Keratinocyte (primary cell): Measurements from ENCODE around the gene KDM8. TPM values are rescaled to one million over a fixed set of nuclear protein-coding genes. Genes with fewer than 3 reads are reported as not detected.

Source experiments
- DNase-seq: peaks from one replicate; pipeline ENCODE4 v3.0.0-alpha.2; 2011; ENCODE audit warnings: low read depth, missing footprints, low spot score
- FAIRE-seq: peaks from 2 replicates; lab custom pipeline; 2011; peaks lifted over from hg19 to GRCh38; lab: Jason Lieb, UNC
- H2AFZ ChIP-seq: 2 replicates; pipeline ENCODE4 v1.6.0; 2012; ENCODE audit warnings: low read length, control low read depth, inconsistent platforms; ENCODE audit not compliant: control insufficient read depth
- H3K27ac ChIP-seq: 2 replicates; pipeline ENCODE4 v1.5.1; 2011; ENCODE audit warnings: low read length; ENCODE audit not compliant: control insufficient read depth, insufficient read depth
- H3K27me3 ChIP-seq: 3 replicates; pipeline ENCODE4 v1.6.0; 2011; ENCODE audit warnings: low read length; ENCODE audit not compliant: control insufficient read depth, insufficient read depth; ENCODE audit errors: extremely low read depth
- H3K36me3 ChIP-seq, 2 experiments: 2 replicates in 1 of 2; 3 replicates in 1 of 2; pipeline ENCODE4 v1.5.1; 2011; ENCODE audit warnings: low read length in 2 of 2, mild to moderate bottlenecking in 1 of 2; ENCODE audit not compliant: control insufficient read depth in 2 of 2, insufficient read depth in 2 of 2; ENCODE audit errors: extremely low read depth in 1 of 2
- H3K4me1 ChIP-seq: 3 replicates; pipeline ENCODE4 v1.5.1; 2011; ENCODE audit warnings: low read length; ENCODE audit not compliant: control insufficient read depth, insufficient read depth; ENCODE audit errors: extremely low read depth
- H3K4me2 ChIP-seq: 3 replicates; pipeline ENCODE4 v1.6.0; 2011; ENCODE audit warnings: low read depth, low read length; ENCODE audit not compliant: control insufficient read depth, insufficient read depth; ENCODE audit errors: extremely low read depth
- H3K4me3 ChIP-seq, 3 experiments: fragments of 200-600 bp in 1 of 3; sonication (generic) in 1 of 3; 2 replicates in 2 of 3; 3 replicates in 1 of 3; pipeline ENCODE4 v1.5.1; 2011 to 2016; ENCODE audit warnings: low read length in 3 of 3, mild to moderate bottlenecking in 3 of 3, control low read depth in 2 of 3, inconsistent platforms in 1 of 3, low read depth in 1 of 3, mixed read lengths in 1 of 3, mixed run types in 1 of 3, moderate library complexity in 1 of 3; ENCODE audit not compliant: control insufficient read depth in 2 of 3, insufficient read depth in 2 of 3; ENCODE audit errors: extremely low read depth in 1 of 3
- H3K79me2 ChIP-seq: 2 replicates; pipeline ENCODE4 v1.6.0; 2012; ENCODE audit warnings: low read length; ENCODE audit not compliant: control insufficient read depth, insufficient read depth
- H3K9ac ChIP-seq: 3 replicates; pipeline ENCODE4 v1.6.0; 2011; ENCODE audit warnings: low read length; ENCODE audit not compliant: control insufficient read depth, insufficient read depth; ENCODE audit errors: extremely low read depth
- H3K9me1 ChIP-seq: 3 replicates; pipeline ENCODE4 v1.6.0; 2011; ENCODE audit warnings: low read length; ENCODE audit not compliant: control insufficient read depth, insufficient read depth; ENCODE audit errors: extremely low read depth
- H3K9me3 ChIP-seq: 2 replicates; pipeline ENCODE4 v1.5.1; 2012; ENCODE audit warnings: low read depth, low read length; ENCODE audit not compliant: control insufficient read depth
- H4K20me1 ChIP-seq: 3 replicates; pipeline ENCODE4 v1.6.0; 2011; ENCODE audit warnings: low read length; ENCODE audit not compliant: control insufficient read depth, insufficient read depth; ENCODE audit errors: extremely low read depth
- EZH2 ChIP-seq: IDR thresholded peaks from one replicate; pipeline ENCODE4 v1.6.1; 2012; ENCODE audit warnings: inconsistent platforms, mild to moderate bottlenecking, low read length, moderate library complexity
- dilution Hi-C: fragments of 300-500 bp; cut with MboI; formaldehyde crosslinking; loops from one replicate; pipeline ENCODE4 v1.7.0; 2020; ENCODE audit warnings: low sequenced_read_pairs; ENCODE audit not compliant: extremely low pct_ligation_motif_present
- polyA plus RNA-seq, 5 experiments: library from polyadenylated mRNA; depleted of rRNA in 3 of 5; stranded (reverse) in 3 of 5; stranded (forward) in 1 of 5; unstranded in 1 of 5; fragments of >200 nt; gene quantifications; 1 replicate in 1 of 5; 2 replicates in 3 of 5; 3 replicates in 1 of 5; pipeline versions ENCODE4 v1.2.1 to v1.2.3, GENCODE V29; 2011 to 2012; ENCODE audit warnings: missing spikeins in 2 of 5, low read depth in 1 of 5, low replicate concordance in 1 of 5
- TF ChIP-seq, protein P1 (sequence below), 3 experiments: IDR thresholded peaks in 1 of 3; conservative IDR thresholded peaks in 1 of 3; optimal IDR thresholded peaks in 1 of 3; 2 replicates in 2 of 3; 3 replicates in 1 of 3; pipeline versions ENCODE3 to v1.5.1; 2011; ENCODE audit warnings: low read length in 3 of 3, mild to moderate bottlenecking in 3 of 3, moderate library complexity in 2 of 3, control low read depth in 1 of 3, inconsistent platforms in 1 of 3; ENCODE audit not compliant: insufficient read depth in 2 of 3; ENCODE audit errors: extremely low read depth in 1 of 3

Gene KDM8
- polyA plus RNA-seq, 1 donor (not counting 4 experiments of a cell fraction or from before 2014, with no cell fraction given), result 1.5 TPM

GRCh38 chr16:27253526-27253930 lies 50.2 kb downstream of the KDM8 start:
- Histone ChIP-seq H3K4me3 (no peak overlapping the region), H4K20me1 (no peaks in the 10 kb centered on the region), H3K4me1 (peaks cover 27% of the 10 kb centered on the region), H3K4me2 (peak overlapping the region; percentile 24), H3K9ac (no peak overlapping the region), H3K9me1 (no peaks in the 10 kb centered on the region), H3K9me3 (no peaks in the 10 kb centered on the region), H2AFZ (no peak overlapping the region), H3K36me3 (peaks cover 7 to 11% of the 10 kb centered on the region in 2 experiments), H3K27me3 (no peaks in the 10 kb centered on the region), H3K79me2 (peaks cover 3% of the 10 kb centered on the region), H3K27ac (peak overlapping the region; percentile 40)
- peak; percentile 29 for FAIRE-seq
- dilution Hi-C loops, result no loop called here
- DNase-seq, result no peak
- no peak for TF ChIP-seq EZH2
- TF ChIP-seq, protein P1, sequence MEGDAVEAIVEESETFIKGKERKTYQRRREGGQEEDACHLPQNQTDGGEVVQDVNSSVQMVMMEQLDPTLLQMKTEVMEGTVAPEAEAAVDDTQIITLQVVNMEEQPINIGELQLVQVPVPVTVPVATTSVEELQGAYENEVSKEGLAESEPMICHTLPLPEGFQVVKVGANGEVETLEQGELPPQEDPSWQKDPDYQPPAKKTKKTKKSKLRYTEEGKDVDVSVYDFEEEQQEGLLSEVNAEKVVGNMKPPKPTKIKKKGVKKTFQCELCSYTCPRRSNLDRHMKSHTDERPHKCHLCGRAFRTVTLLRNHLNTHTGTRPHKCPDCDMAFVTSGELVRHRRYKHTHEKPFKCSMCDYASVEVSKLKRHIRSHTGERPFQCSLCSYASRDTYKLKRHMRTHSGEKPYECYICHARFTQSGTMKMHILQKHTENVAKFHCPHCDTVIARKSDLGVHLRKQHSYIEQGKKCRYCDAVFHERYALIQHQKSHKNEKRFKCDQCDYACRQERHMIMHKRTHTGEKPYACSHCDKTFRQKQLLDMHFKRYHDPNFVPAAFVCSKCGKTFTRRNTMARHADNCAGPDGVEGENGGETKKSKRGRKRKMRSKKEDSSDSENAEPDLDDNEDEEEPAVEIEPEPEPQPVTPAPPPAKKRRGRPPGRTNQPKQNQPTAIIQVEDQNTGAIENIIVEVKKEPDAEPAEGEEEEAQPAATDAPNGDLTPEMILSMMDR (optimal IDR thresholded peaks at IDR 0.05 in 1 of 3, IDR thresholded peaks at IDR 0.05 in 1 of 3, conservative IDR thresholded peaks at IDR 0.05 in 1 of 3; ENCODE audit: extremely low read depth in 1 of 3, insufficient read depth in 2 of 3, low read length in 3 of 3), result no peak

DNA sequence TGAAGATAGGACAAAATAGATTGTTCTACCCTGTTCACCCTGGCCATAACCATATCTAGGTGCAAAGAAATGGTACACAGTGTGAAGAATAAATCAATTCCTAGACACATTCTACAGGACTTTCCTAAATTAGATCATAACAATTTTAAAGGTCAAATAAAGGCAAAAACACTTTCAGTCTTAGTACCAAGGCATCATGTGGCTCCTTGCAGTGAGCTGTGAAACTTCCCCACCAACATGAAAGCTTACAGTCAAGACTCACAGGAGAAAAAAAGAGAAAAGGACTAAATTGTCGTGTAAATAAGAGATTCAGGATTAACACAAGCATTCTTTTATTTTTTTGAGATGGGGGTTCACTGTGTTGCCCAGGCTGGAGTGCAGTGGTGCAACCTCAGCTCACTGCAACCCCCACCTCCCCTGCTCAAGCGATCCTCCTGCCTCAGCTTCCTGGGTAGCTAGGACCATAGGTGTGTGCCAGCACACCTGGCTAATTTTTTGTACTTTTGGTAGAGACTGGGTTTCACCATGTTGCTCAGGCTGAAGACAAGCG lies 51.0 kb downstream of the KDM8 start:
- DNase-seq, result no peak
- Histone ChIP-seq H3K4me2 (no peak overlapping the region), H3K36me3 (peaks cover 7 to 13% of the 10 kb centered on the region in 2 experiments), H3K9ac (no peak overlapping the region), H3K4me3 (no peak overlapping the region), H2AFZ (no peak overlapping the region), H3K27ac (no peak overlapping the region), H3K79me2 (peaks cover 7% of the 10 kb centered on the region), H4K20me1 (no peaks in the 10 kb centered on the region), H3K4me1 (peaks cover 32% of the 10 kb centered on the region), H3K9me1 (no peaks in the 10 kb centered on the region), H3K9me3 (no peaks in the 10 kb centered on the region), H3K27me3 (no peaks in the 10 kb centered on the region)
- dilution Hi-C loops, result no loop called here
- no peak for FAIRE-seq
- TF ChIP-seq, protein P1 (optimal IDR thresholded peaks at IDR 0.05 in 1 of 3, IDR thresholded peaks at IDR 0.05 in 1 of 3, conservative IDR thresholded peaks at IDR 0.05 in 1 of 3; ENCODE audit: extremely low read depth in 1 of 3, insufficient read depth in 2 of 3, low read length in 3 of 3), result no peak
- no peak for TF ChIP-seq EZH2
